RCC 7860 (cell line): ENCODE measurements around the gene EMSY.
A peak's percentile ranks its signal among the peaks of the same experiment; 100 is the strongest.
"Not testable (repeated sequence)": the region's sequence is repeated elsewhere in the genome, so short reads cannot be mapped to it uniquely, and the experiment has no call there.

ENCODE experiments used
- DNase-seq: peaks from one replicate; pipeline ENCODE4 v3.0.0-alpha.2; 2015; ENCODE audit warnings: low spot score
- FAIRE-seq: peaks from 2 replicates; lab custom pipeline; 2012; peaks lifted over from hg19 to GRCh38; lab: Jason Lieb, UNC

Gene EMSY

DNA sequence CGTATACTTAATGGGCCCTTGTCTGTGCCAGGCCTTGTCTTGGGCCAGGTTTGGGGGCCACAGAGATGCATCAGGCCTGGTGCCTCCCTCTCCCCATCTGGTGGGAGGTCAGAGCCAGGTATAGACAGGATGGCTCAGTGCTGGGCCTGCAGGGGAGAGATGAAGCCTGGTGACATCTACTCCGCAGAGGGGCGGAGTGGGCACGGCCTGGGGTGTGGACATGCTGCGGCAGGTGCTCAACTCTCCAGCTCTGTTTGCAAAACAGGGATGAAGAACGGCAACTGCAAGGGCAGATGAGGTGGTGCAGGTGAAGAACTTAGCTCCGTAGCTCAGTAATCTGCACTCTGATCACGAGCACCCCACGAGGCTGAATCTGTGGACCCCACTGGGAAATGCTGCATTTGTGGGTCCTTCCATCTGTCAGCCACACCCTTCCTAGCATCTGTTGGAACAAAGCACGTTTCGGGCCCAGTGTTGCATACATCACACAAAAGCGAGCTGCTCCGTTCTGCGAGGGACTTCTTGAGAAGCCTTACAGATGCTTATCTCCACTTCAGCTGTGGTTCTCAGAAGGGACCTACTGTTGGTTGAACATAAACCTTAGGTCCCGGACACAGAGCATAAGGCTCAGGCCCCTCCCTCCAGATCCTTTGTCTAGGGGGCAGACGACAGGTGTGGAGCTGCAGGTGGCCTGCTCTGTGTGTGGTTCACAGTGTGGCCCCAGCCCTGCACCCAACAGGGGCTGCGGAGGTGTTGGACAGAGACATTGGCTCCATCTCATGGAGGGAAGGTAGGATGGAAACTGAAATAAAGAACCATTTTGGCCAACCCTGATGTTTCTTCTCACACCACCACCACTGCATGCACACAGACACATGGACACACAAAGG lies 147.5 kb downstream of the EMSY start:
- FAIRE-seq, result no peak

DNA sequence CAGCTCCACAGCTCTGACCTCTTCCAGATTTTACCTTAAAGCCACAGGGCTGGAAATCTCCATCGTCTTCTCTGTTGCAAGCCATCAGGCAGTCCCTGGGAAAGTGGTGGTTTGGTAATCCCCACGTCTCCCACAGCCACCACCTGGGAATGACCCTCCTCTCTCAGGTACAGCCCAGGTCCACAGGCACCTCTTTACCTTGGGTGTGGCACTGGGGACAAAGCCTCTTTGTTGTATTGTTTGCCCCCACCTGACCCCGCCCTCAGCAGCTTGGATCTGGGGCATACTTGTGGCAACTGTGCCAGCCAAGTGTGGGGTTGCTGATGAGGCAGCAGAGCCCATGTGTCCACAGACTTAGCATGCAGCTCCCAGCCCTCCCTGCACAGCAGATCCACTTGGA lies 148.1 kb downstream of the EMSY start:
- FAIRE-seq, result no peak
- DNase-seq, result no peak

More for the DNA sequence above, 147.5 kb downstream of the EMSY start:
- no peak for DNase-seq

DNA sequence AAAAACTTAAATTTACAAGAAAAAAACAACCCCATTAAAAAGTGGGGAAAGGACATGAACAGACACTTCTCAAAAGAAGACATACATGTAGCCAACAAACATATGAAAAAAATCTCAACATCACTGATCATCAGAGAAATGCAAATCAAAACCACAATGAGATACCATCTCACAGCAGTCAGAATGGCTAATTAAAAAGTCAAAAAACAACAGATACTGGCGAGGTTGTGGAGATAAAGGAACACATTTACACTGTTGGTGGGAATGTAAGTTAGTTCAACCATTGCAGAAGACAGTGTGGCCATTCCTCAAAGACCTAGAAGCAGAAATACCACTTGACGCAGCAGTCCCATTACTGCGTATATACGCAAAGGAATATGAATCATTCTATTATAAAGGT lies 150.3 kb downstream of the EMSY start:
- DNase-seq, FAIRE-seq: not testable (repeated sequence)

DNA sequence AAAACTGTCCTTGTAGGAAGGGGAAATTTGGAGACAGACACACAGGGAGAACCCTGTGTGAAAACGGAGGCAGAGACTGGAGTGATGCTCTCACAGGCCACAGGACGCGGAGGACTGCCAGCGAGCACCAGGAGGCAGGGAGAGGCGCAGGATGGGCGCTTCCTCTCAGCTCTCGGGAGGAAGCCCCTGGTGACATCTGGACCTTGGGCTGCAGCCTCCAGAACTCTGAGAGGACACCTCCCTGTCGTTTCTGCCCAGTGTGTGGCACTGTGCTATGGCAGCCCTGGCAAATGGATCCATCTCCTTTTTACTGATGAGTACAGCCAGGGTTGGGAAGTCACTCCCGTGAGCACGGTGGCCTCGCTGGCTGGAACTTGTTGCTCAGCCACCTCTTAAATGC lies 151.8 kb downstream of the EMSY start:
- DNase-seq (no peak), FAIRE-seq (no peak)

DNA sequence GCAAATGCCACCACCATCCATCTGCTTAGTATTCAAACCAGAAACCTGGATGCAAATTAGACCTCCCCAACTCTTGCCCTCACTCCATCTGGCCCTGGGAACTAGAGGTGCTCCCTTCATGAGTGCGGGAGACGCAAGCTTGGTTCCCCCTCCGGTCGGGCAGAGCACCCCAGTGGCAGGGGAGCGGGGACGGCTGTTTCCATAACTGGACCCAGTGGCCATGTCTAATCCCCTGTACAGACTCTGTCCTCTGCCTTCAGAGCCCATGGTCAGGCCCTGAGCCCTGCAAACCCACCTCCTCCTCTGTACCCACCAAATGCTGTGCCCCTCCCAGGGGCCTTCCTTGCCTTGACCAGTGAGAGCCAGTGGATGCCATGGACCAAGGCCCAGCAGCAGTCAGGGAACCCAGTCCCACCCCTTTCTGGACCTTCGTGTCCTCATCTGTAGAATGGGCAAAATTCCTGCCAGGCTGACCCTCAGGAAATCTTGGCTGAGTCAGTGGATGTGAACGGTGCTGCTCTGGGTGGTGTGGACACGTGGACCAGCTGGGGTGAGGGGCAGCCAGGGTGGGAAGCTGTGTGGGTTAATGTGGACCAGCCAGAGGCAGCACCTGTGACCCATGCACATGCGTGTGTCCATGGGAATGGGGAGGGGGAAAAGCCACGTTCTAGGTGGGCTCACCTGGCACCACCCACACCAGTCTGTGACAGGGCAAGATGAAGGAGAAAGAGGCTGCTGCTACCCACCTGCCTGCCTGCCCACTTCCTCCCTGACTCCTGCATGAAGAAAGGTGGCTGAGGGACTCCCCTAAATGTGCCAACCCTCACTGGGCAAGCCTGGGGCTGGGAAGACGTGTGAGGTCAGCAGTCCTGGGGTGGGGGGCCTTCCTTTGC lies 153.0 kb downstream of the EMSY start:
- DNase-seq (no peak), FAIRE-seq (no peak)

DNA sequence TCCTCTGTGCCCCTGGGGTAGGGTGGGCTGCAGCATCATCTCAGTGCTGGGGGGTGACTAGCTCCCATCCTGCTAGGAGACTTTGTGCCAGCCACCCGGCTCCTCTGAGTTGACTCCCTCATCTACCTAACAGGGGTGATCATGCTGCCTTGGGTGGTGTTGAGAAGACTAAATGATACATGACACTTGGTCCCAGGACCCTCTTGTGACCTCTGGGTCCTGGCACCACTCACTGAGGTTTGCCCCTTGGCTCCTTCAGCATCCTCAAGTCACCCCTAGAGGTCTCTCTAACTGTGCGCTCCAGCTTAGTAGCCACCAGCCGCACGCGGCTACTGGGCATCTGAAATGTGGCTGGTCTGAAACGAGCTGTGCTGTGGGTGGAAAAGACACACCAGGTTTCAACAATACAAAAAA lies 153.6 kb downstream of the EMSY start:
- no peak for FAIRE-seq
- DNase-seq, result peak; percentile 8

DNA sequence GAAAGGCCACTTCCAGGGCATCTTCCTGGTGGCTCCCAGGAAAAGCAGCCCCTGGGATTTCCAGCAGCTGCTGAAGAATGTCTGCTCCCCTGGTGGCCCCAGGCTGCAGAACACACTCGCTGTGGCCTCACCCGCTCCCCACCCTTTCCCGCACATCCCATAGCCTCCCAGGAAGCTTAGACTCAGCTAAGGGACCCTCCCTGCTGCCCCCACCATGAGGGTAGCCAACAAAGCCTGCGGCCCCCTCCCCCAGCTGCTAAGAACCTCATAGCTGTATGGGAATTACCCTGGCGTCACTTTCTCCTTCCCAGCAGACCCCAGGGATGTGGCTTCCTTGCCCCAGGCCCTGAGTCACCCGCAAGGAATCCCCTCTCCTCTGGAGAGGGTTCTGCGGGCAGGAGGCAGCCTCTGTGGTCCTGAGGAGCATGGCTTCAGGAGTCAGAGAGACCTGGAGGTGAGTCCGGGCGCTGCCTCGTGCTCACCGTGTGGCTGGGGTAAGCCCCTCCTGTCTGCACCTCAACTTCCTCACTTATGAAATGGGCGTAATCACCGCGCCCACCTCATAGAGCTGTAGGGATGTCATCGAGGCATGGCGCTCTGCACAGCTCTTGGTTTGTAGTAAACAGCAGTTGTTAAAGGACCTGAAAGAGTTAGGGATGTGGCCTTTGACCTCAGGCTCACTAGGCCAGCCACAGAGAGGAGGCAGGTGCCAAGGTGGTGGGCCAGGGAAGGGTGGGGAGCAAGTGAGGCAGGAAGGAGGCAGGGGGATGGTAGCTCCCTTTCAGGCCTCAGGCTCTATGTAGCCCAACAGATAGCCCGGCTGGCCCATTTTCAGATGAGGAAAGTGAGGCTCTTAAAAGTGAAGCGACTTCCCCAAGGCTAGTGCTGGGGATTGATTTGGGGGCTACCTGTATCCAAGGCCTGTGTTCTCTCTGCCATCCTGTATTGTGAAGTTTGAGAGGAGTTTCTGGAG lies 154.5 kb downstream of the EMSY start:
- peak; percentile 16 for DNase-seq
- FAIRE-seq, result no peak

DNA sequence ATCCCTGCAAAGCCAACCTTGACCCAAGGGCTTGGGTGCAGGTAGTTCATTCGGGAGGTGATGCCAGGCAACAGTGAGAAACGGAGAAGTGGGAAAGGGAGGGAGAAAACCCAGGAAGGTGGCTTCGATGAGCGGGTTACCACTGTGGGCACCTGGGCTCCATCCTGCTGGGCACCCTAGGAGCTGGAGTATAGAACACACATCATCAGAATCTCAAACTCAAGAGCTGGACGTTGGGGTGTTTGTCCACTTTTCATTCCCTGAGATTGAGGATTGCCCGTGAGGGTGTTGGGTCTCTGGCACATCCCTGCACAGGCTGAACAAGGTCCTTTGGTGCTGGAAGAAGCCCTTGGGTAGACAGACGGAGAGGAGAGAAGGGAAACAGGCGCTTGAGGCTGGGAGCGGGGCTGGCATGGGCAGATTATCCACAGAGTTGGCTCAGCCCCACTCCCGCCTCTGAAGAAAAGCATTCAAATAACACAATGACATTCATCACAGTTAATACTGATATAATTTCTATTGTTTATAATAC lies 155.4 kb downstream of the EMSY start:
- FAIRE-seq (no peak), DNase-seq (no peak)

DNA sequence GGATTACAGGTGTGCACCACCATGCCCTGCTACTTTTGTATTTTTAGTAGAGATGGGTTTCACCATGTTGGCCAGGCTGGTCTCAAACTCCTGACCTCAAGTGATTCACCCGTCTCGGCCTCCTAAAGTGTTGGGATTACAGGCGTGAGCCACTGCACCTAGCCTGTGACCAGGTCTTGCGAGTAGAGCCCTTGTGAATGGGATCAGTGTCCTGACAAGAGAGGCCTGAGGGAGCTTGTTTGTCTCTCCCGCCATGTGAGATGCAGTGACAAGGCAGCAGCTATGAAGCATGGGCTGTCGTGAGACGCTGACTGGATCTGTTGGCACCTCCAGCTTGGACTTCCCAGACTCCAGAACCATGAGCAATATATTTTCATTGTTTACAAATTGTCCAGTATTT lies 156.5 kb downstream of the EMSY start:
- DNase-seq, result no peak
- no peak for FAIRE-seq

DNA sequence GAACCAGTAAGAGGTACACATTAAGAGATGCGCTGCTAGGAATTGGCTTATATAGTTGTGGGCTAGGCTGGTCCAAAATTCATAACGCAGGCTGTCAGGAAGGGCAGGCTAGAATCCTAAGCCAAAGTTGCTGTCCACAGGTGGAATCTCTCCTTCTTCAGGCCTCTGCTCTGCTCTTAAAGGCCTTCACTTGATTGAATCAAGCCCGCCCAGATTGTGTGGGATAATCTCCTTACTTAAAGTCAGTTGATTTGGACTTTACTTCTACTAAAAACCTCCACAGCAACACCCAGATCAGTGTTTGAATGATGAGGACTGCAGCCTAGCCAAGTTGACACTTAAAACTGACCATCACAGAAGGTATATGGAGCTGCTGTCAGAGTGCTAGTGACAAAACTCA lies 156.9 kb downstream of the EMSY start:
- FAIRE-seq, result no peak
- DNase-seq, result no peak

DNA sequence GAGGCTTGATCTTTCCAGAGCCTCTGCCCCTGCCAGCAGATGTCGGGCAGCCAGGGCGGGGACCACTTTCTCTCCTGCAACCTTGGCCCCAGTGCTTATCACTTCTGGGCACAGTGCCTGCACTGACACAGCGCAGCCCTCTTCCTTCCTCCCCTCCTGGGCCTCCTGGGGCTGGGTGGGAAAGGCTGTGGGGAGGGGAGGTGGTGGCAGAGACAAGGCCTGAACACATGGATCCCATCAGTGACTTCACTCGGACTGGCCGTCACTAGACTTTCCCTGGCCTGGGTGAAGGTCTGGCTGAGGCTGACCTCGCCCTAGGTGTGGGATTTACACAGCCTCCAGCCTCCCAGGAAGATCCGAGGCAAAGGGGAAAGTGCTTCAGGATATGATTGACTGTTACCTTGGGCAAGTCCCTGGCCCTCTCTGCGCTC lies 157.6 kb downstream of the EMSY start:
- DNase-seq (no peak), FAIRE-seq (no peak)
